ENCODE results near the gene NLRP12. TPM values are rescaled to one million over a fixed set of nuclear protein-coding genes. Genes with fewer than 3 reads are reported as not detected.
"Not testable (repeated sequence)": the region's sequence is repeated elsewhere in the genome, so short reads cannot be mapped to it uniquely, and the experiment has no call there.

NLRP12 gene
- total and polyA plus RNA-seq, 10 donors = 0.24 to 29.8 (median 9.1) TPM

DNA sequence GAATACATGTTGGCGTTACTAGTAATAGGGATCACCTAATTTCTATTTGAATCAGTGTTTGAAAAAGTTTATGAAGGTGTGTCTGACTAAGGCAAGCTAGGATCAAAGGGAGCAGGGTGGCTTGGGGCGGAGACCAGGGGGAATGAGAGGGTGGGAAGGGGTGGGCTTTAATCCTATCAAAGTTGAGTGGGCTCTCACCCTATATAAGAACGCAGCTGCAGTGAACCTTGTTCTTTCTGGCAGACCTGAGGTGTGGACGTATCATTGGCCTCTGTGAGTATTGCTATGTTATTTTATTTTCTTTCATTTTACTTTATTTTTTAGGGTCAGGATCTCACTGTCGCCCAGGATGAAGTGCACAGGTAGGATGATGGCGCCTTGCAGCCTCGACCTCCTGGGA lies 37.4 kb downstream of the NLRP12 start:
- Histone ChIP-seq H3K27me3 (replicated peaks in 1 of 7) (peaks cover 0 to 17% (median 0%) of the 10 kb centered on the region in 7 donors), H3K4me3 (no peak overlapping the region), H3K27ac (no peak overlapping the region), H3K9me3 (no peaks in the 10 kb centered on the region), H3K36me3 (no peaks in the 10 kb centered on the region), H3K4me1 (no peaks in the 10 kb centered on the region)
- intact Hi-C loops (cut with DNase I; ENCODE audit: low total_unique reads) = no loop called here
- no peak for DNase-seq
- WGBS, 5 donors = 91 to 96% (median 93%) methylated on average over 7 of the region's 7 CpGs
- TF ChIP-seq POLR2A (IDR thresholded peaks at IDR 0.05) = no peak
- TF ChIP-seq POLR2AphosphoS5 (IDR thresholded peaks at IDR 0.05) = no peak
- TF ChIP-seq, protein P1, sequence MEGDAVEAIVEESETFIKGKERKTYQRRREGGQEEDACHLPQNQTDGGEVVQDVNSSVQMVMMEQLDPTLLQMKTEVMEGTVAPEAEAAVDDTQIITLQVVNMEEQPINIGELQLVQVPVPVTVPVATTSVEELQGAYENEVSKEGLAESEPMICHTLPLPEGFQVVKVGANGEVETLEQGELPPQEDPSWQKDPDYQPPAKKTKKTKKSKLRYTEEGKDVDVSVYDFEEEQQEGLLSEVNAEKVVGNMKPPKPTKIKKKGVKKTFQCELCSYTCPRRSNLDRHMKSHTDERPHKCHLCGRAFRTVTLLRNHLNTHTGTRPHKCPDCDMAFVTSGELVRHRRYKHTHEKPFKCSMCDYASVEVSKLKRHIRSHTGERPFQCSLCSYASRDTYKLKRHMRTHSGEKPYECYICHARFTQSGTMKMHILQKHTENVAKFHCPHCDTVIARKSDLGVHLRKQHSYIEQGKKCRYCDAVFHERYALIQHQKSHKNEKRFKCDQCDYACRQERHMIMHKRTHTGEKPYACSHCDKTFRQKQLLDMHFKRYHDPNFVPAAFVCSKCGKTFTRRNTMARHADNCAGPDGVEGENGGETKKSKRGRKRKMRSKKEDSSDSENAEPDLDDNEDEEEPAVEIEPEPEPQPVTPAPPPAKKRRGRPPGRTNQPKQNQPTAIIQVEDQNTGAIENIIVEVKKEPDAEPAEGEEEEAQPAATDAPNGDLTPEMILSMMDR (IDR thresholded peaks at IDR 0.05 in 8 of 11, conservative IDR thresholded peaks at IDR 0.05 in 3 of 11) = no peak

DNA sequence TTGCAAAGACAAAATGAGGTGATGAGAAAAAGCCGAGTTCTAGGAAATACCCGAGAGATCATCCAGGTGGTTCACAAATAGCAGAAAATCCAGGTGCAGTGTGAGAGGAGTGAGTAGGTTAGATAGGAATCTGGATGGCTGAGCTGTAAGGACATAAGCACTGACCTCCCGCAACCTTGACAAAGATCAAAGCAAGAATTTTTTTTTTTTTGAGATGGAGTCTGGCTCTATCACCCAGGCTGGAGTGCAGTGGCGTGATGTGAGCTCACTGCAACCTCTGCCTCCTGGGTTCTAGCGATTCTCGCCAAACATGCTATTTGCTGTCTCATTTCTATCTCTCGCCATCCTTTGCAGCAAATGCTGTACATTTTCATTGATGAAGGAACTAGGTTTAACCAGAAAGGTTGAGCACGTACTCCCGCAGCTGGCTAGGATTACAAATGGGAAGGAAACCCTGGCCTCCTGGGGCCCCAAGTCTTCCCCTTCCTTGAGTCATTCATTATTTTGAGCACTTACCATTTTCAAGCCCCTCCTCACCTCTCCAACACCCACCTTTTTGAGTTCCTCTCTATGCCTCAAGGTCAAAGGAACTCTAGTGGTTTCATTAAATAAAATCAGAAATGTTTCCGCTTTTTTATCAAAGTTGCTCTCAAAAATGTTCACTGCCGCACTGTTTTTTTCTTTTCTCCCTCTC lies 38.8 kb downstream of the NLRP12 start:
- Histone ChIP-seq H3K27ac (no peak overlapping the region), H3K27me3 (replicated peaks in 1 of 7) (peaks cover 0 to 17% (median 0%) of the 10 kb centered on the region in 7 donors), H3K4me1 (no peaks in the 10 kb centered on the region), H3K4me3 (no peak overlapping the region), H3K9me3 (no peaks in the 10 kb centered on the region), H3K36me3 (no peaks in the 10 kb centered on the region)
- 23 to 34% (median 29%) methylated on average over 11 of the region's 11 CpGs for WGBS, 5 donors
- TF ChIP-seq, protein P1 (IDR thresholded peaks at IDR 0.05 in 8 of 11, conservative IDR thresholded peaks at IDR 0.05 in 3 of 11) = no peak
- TF ChIP-seq POLR2A (IDR thresholded peaks at IDR 0.05) (no peak), POLR2AphosphoS5 (IDR thresholded peaks at IDR 0.05) (no peak)
- DNase-seq = no peak
- intact Hi-C loops (cut with DNase I; ENCODE audit: low total_unique reads) = no loop called here

DNA sequence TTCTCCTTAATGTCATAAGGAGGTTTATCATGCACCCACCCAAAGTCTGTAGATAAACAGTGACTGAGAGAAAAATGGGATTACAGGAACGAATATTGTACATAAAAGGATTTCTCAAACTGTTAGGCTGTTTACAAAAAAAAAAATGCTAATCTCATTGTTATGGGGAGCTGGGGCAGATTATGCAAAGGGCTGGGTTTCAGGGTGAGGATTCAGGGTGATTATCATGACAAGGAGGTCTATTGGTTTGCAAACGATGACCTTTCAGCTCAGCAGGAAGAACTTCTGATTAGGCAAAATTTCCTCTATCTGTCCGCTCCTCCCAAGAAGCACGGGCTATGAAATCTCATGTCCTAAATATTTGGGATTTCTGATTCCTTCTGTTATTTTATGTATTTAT lies 41.4 kb downstream of the NLRP12 start:
- H3K9me3 ChIP-seq = no peaks in the 10 kb centered on the region
- no peaks in the 10 kb centered on the region for H3K4me1 ChIP-seq
- H3K27ac ChIP-seq = no peak overlapping the region
- TF ChIP-seq POLR2A (IDR thresholded peaks at IDR 0.05) = no peak
- TF ChIP-seq, protein P1 (IDR thresholded peaks at IDR 0.05 in 8 of 11, conservative IDR thresholded peaks at IDR 0.05 in 3 of 11) = no peak
- TF ChIP-seq POLR2AphosphoS5 (IDR thresholded peaks at IDR 0.05) = no peak
- WGBS, 5 donors = 62 to 89% (median 75%) methylated on average over 4 of the region's 4 CpGs
- no peak overlapping the region for H3K4me3 ChIP-seq
- H3K27me3 ChIP-seq (replicated peaks in 1 of 7) = peaks cover 0 to 17% (median 0%) of the 10 kb centered on the region in 7 donors
- DNase-seq = no peak
- no peaks in the 10 kb centered on the region for H3K36me3 ChIP-seq
- intact Hi-C loops (cut with DNase I; ENCODE audit: low total_unique reads) = no loop called here

DNA sequence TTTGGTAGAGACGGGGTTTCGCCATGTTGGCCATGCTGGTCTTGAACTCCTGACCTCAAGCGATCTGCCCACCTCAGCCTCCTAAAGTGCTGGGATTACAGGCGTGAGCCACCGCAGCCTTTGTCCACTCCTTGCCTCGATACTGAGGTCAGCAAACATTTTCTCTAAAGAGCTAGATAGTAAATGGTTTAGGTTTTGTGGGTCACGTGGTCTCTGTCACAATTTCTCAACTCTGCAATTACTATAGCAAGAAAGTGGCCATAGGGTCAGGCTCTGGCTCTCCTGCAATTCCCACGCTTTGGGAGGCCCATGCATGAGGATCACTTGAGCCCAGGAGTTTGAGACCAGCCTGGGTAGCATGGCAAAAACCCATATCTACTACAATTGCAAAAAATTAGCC lies 42.8 kb downstream of the NLRP12 start:
- H3K4me3 ChIP-seq; H3K27me3 ChIP-seq (replicated peaks in 1 of 7); intact Hi-C loops (cut with DNase I; ENCODE audit: low total_unique reads); DNase-seq; H3K27ac ChIP-seq; H3K4me1 ChIP-seq; H3K36me3 ChIP-seq; H3K9me3 ChIP-seq: not testable (repeated sequence)
- WGBS, 5 donors = 78 to 89% (median 88%) methylated on average over 7 to 8 of the region's 8 CpGs
